IMR-90 (cell line): ENCODE data around the gene ADISSP. TPM values are rescaled to one million over a fixed set of nuclear protein-coding genes. Genes with fewer than 3 reads are reported as not detected.

ENCODE experiments used
- ATAC-seq: fragments of 200-7000 bp; cut with Tn5 transposase; 2 replicates; pipeline ENCODE4 v1.9.1; 2020; ENCODE audit warnings: low read depth, mild to moderate bottlenecking, moderate library complexity
- BruUV-seq: library from RNA; stranded (reverse); fragments of 400-500 nt; replicated peaks from 2 replicates; lab custom pipeline; 2021; lab: Mats Ljungman, UMichigan
- CTCF ChIA-PET: fragments of 300-600 bp; formaldehyde crosslinking; extraction: SDS; loops from one replicate; lab custom pipeline; 2021; ENCODE audit warnings: antibody characterized with exemption; lab: Yijun Ruan, JAX
- POLR2A ChIA-PET: fragments of 300-600 bp; sonication (Branson Sonifier 250); formaldehyde crosslinking; loops from one replicate; lab custom pipeline; 2022; ENCODE audit warnings: antibody characterized with exemption; ENCODE audit not compliant: unreplicated experiment; lab: Charles Lee
- DNase-seq: peaks from one replicate; pipeline ENCODE4 v3.0.0; 2013
- H2AFZ ChIP-seq: replicated peaks from 2 replicates; pipeline ENCODE3; 2013; ENCODE audit warnings: low read length, mild to moderate bottlenecking; ENCODE audit not compliant: poor library complexity
- H2AK5ac ChIP-seq: 2 replicates; pipeline ENCODE4 v1.6.1; 2013; ENCODE audit warnings: low read depth, low read length, inconsistent platforms
- H2AK9ac ChIP-seq: replicated peaks from 2 replicates; pipeline ENCODE3; 2013; ENCODE audit warnings: mild to moderate bottlenecking, low read depth, low read length, moderate library complexity; ENCODE audit not compliant: poor library complexity
- H2BK120ac ChIP-seq: 2 replicates; pipeline ENCODE4 v1.6.1; 2013; ENCODE audit warnings: low read depth, low read length, inconsistent platforms
- H2BK15ac ChIP-seq: 3 replicates; pipeline ENCODE4 v1.6.1; 2013; ENCODE audit warnings: low read depth, low read length, inconsistent platforms
- H2BK20ac ChIP-seq: 2 replicates; pipeline ENCODE4 v1.6.1; 2013; ENCODE audit warnings: low read depth, mild to moderate bottlenecking, inconsistent platforms, low read length, moderate library complexity
- H2BK5ac ChIP-seq: 2 replicates; pipeline ENCODE4 v1.6.1; 2013; ENCODE audit warnings: mild to moderate bottlenecking, low read depth, low read length, inconsistent platforms; ENCODE audit not compliant: poor library complexity, severe bottlenecking
- H3K14ac ChIP-seq: replicated peaks from 2 replicates; pipeline ENCODE4 v1.6.1; 2013; ENCODE audit warnings: low read depth, low read length, inconsistent platforms
- H3K18ac ChIP-seq: 2 replicates; pipeline ENCODE4 v1.6.1; 2013; ENCODE audit warnings: low read depth, low read length, control low read depth
- H3K23ac ChIP-seq: 2 replicates; pipeline ENCODE4 v1.6.1; 2013; ENCODE audit warnings: low read depth, low read length, inconsistent platforms
- H3K27ac ChIP-seq: 2 replicates; pipeline ENCODE4 v1.5.1; 2013; ENCODE audit warnings: mild to moderate bottlenecking, control low read depth, low read length; ENCODE audit not compliant: insufficient read depth
- H3K27me3 ChIP-seq: 2 replicates; pipeline ENCODE4 v1.6.1; 2013; ENCODE audit warnings: low read length; ENCODE audit not compliant: control insufficient read depth, insufficient read depth
- H3K36me3 ChIP-seq: 2 replicates; pipeline ENCODE4 v1.6.1; 2013; ENCODE audit warnings: low read length, mixed read lengths; ENCODE audit not compliant: control insufficient read depth, insufficient read depth
- H3K4ac ChIP-seq: 2 replicates; pipeline ENCODE4 v1.6.1; 2013; ENCODE audit warnings: low read depth, low read length, inconsistent platforms
- H3K4me1 ChIP-seq: 2 replicates; pipeline ENCODE4 v1.6.1; 2013; ENCODE audit warnings: low read length, mixed read lengths; ENCODE audit not compliant: control insufficient read depth, insufficient read depth
- H3K4me2 ChIP-seq: 2 replicates; pipeline ENCODE4 v1.6.1; 2013; ENCODE audit warnings: low read depth, mild to moderate bottlenecking, control low read depth, low read length, moderate library complexity
- H3K4me3 ChIP-seq: 2 replicates; pipeline ENCODE4 v1.5.1; 2013; ENCODE audit warnings: low read depth, mild to moderate bottlenecking, control low read depth, low read length, moderate library complexity; ENCODE audit not compliant: insufficient read depth
- H3K56ac ChIP-seq: 2 replicates; pipeline ENCODE4 v1.6.1; 2013; ENCODE audit warnings: low read length, inconsistent platforms; ENCODE audit not compliant: insufficient read depth; ENCODE audit errors: extremely low read depth
- H3K79me1 ChIP-seq, 2 experiments: 2 replicates each; pipeline ENCODE4 v1.6.1; 2013; ENCODE audit warnings: low read length in 2 of 2, inconsistent platforms in 1 of 2, low read depth in 1 of 2
- H3K9ac ChIP-seq: 2 replicates; pipeline ENCODE4 v1.6.1; 2013; ENCODE audit warnings: low read depth, low read length, control low read depth
- H3K9me1 ChIP-seq: 2 replicates; pipeline ENCODE4 v1.6.1; 2013; ENCODE audit warnings: low read length, inconsistent platforms; ENCODE audit not compliant: insufficient read depth
- H3K9me3 ChIP-seq: 2 replicates; pipeline ENCODE4 v1.6.1; 2013; ENCODE audit warnings: low read length; ENCODE audit not compliant: control insufficient read depth, insufficient read depth
- H4K20me1 ChIP-seq: 2 replicates; pipeline ENCODE4 v1.6.1; 2013; ENCODE audit warnings: low read length, inconsistent platforms; ENCODE audit not compliant: insufficient read depth
- H4K5ac ChIP-seq: 2 replicates; pipeline ENCODE4 v1.6.1; 2013; ENCODE audit warnings: mild to moderate bottlenecking, low read depth, low read length, control low read depth
- H4K8ac ChIP-seq, 2 experiments: 2 replicates each; pipeline ENCODE4 v1.6.1; 2013; ENCODE audit warnings: low read depth in 2 of 2, low read length in 2 of 2, control low read depth in 1 of 2, inconsistent platforms in 1 of 2
- H4K91ac ChIP-seq: 2 replicates; pipeline ENCODE4 v1.6.1; 2013; ENCODE audit warnings: low read depth, low read length, inconsistent platforms; ENCODE audit not compliant: insufficient read depth
- BHLHE40 ChIP-seq: fragments of 150-350 bp; IDR thresholded peaks from 2 replicates; pipeline ENCODE4 v1.6.1; 2016; ENCODE audit warnings: mild to moderate bottlenecking, low read depth, low read length
- CEBPB ChIP-seq: IDR thresholded peaks from 2 replicates; pipeline ENCODE4 v1.6.1; 2012; ENCODE audit warnings: low read depth, low read length, improper control_type of control experiment
- FOS ChIP-seq: fragments of 150-350 bp; IDR thresholded peaks from 2 replicates; pipeline ENCODE4 v1.6.1; 2016; ENCODE audit warnings: low read depth, low read length
- MAFK ChIP-seq: IDR thresholded peaks from 2 replicates; pipeline ENCODE4 v1.6.1; 2012; ENCODE audit warnings: low read depth, low read length, improper control_type of control experiment
- MXI1 ChIP-seq: IDR thresholded peaks from 2 replicates; pipeline ENCODE4 v1.6.1; 2012; ENCODE audit warnings: low read depth, mild to moderate bottlenecking, low read length, moderate library complexity, borderline replicate concordance
- NFE2L2 ChIP-seq: fragments of 150-350 bp; IDR thresholded peaks from 2 replicates; pipeline ENCODE4 v1.6.1; 2016; ENCODE audit warnings: low read depth, mild to moderate bottlenecking, low read length
- POLR2A ChIP-seq: IDR thresholded peaks from 2 replicates; pipeline ENCODE4 v1.6.1; 2012; ENCODE audit warnings: mild to moderate bottlenecking, low read depth, low read length
- RAD21 ChIP-seq: IDR thresholded peaks from 2 replicates; pipeline ENCODE4 v1.6.1; 2012; ENCODE audit warnings: low read length, improper control_type of control experiment
- RCOR1 ChIP-seq: IDR thresholded peaks from 2 replicates; pipeline ENCODE4 v1.6.1; 2012; ENCODE audit warnings: mild to moderate bottlenecking, low read length, improper control_type of control experiment; ENCODE audit not compliant: insufficient replicate concordance
- RFX5 ChIP-seq: IDR thresholded peaks from 2 replicates; pipeline ENCODE4 v1.8.0; 2012; ENCODE audit warnings: low read depth, mild to moderate bottlenecking, low read length, moderate library complexity
- SMC3 ChIP-seq: fragments of 150-350 bp; IDR thresholded peaks from 2 replicates; pipeline ENCODE4 v1.6.1; 2016; ENCODE audit warnings: low read depth, mild to moderate bottlenecking, antibody characterized with exemption, low read length, moderate library complexity
- USF2 ChIP-seq: fragments of 150-350 bp; IDR thresholded peaks from 2 replicates; pipeline ENCODE4 v1.6.1; 2017; ENCODE audit warnings: mild to moderate bottlenecking, antibody characterized with exemption, low read length, low read depth
- WGBS, 2 experiments: methylation state at CpG; one replicate each; pipeline versions ENCODE4 v1.1.5 to v1.1.7; 2013; ENCODE audit warnings: missing lambda C conversion rate in 2 of 2; ENCODE audit not compliant: insufficient read length in 1 of 2; ENCODE audit errors: extremely low coverage in 2 of 2; 5-methylcytosine and 5-hydroxymethylcytosine counted together
- dilution Hi-C: fragments of 300-500 bp; cut with HindIII; formaldehyde crosslinking; loops from one replicate; pipeline ENCODE4 v1.14.3; 2018; ENCODE audit warnings: low sequenced_read_pairs; ENCODE audit not compliant: unreplicated experiment
- in situ Hi-C: fragments of 300-500 bp; cut with MboI; formaldehyde crosslinking; loops from 3 replicates; pipeline ENCODE4 v1.14.3; 2019; ENCODE audit warnings: low sequenced_read_pairs, inconsistent platforms, mixed read lengths
- intact Hi-C: fragments of 100-400 bp; cut with micrococcal nuclease; formaldehyde crosslinking; loops from 2 replicates; pipeline ENCODE4 v1.10.0; 2022
- polyA plus RNA-seq, 3 experiments: library from polyadenylated mRNA; depleted of rRNA; stranded (reverse); fragments of >200 nt; gene quantifications; 2 replicates each; pipeline ENCODE4 v1.2.3, GENCODE V29; 2012; ENCODE audit warnings: low replicate concordance in 1 of 3
- total RNA-seq: library from RNA; depleted of rRNA; stranded (reverse); fragments of >200 nt; gene quantifications from 2 replicates; pipeline ENCODE4 v1.2.3, GENCODE V29; 2012

The ADISSP gene
- total and polyA plus RNA-seq, 2 of the 4 experiments (the other 2 are of a cell fraction) = 31.9 to 58.2 TPM

GRCh38 chr20:3743251-3743650 is 24.3 kb downstream of the ADISSP start:
- in situ Hi-C loops (no loop called here), intact Hi-C loops (no loop called here), dilution Hi-C loops (no loop called here)
- no peak overlapping the region for H3K4me3 ChIP-seq
- no peak overlapping the region for H3K23ac ChIP-seq
- no peak overlapping the region for H4K5ac ChIP-seq
- H3K27ac ChIP-seq = no peak overlapping the region
- H2BK15ac ChIP-seq = no peak overlapping the region
- no peaks in the 10 kb centered on the region for H3K36me3 ChIP-seq
- no peak overlapping the region for H4K91ac ChIP-seq
- H4K8ac ChIP-seq = no peak overlapping the region
- TF ChIP-seq RAD21 (no peak), BHLHE40 (no peak), MAFK (no peak), SMC3 (no peak), USF2 (no peak), RCOR1 (no peak), CEBPB (no peak), FOS (no peak), MXI1 (no peak), NFE2L2 (no peak), RFX5 (no peak), POLR2A (no peak)
- no peak overlapping the region for H3K4me2 ChIP-seq
- no peak overlapping the region for H2AFZ ChIP-seq
- POLR2A ChIA-PET = no interaction called here
- no peak for ATAC-seq
- no peak overlapping the region for H3K18ac ChIP-seq
- CTCF ChIA-PET = no interaction called here
- no peak overlapping the region for H3K14ac ChIP-seq
- no peak overlapping the region for H2BK20ac ChIP-seq
- H3K9me3 ChIP-seq = no peaks in the 10 kb centered on the region
- no peak overlapping the region for H2BK120ac ChIP-seq
- H3K56ac ChIP-seq = no peak overlapping the region
- no peaks in the 10 kb centered on the region for H4K20me1 ChIP-seq
- no peak overlapping the region for H3K9ac ChIP-seq
- no CpG with 5 or more reads among the region's 2 CpGs for WGBS, 2 experiments
- H3K27me3 ChIP-seq = peaks cover 15% of the 10 kb centered on the region
- no peak overlapping the region for H2AK9ac ChIP-seq
- no peak for DNase-seq
- H3K4me1 ChIP-seq = no peaks in the 10 kb centered on the region
- H2AK5ac ChIP-seq = no peak overlapping the region
- H3K4ac ChIP-seq = no peak overlapping the region
- no peak overlapping the region for H2BK5ac ChIP-seq
- BruUV-seq = no TSS peak
- no peaks in the 10 kb centered on the region for H3K9me1 ChIP-seq
- H3K79me1 ChIP-seq = no peaks in the 10 kb centered on the region
